Measurements from ENCODE around the gene LTO1.

- TF ChIP-seq GATA2 (IDR thresholded peaks at IDR 0.05; ENCODE audit: low read depth, low read length) (no peak), GATA3 (IDR thresholded peaks at IDR 0.05; ENCODE audit: low read depth, low read length) (no peak)
These were observed 28.8 kb upstream of the LTO1 start, which contains the start of gene FGF19 for GRCh38 chr11:69703768-69704507.

Data from SH-SY5Y (cell line).